ENCODE results near the gene CPA5. TPM values are rescaled to one million over a fixed set of nuclear protein-coding genes. Genes with fewer than 3 reads are reported as not detected.
A peak's percentile ranks its signal among the peaks of the same experiment; 100 is the strongest.

Gene CPA5
- total and polyA plus RNA-seq, 2 of the 8 experiments (the other 6 are each of a cell fraction or from before 2014, with no cell fraction given), result 0.12 TPM; not detected in 1

DNA sequence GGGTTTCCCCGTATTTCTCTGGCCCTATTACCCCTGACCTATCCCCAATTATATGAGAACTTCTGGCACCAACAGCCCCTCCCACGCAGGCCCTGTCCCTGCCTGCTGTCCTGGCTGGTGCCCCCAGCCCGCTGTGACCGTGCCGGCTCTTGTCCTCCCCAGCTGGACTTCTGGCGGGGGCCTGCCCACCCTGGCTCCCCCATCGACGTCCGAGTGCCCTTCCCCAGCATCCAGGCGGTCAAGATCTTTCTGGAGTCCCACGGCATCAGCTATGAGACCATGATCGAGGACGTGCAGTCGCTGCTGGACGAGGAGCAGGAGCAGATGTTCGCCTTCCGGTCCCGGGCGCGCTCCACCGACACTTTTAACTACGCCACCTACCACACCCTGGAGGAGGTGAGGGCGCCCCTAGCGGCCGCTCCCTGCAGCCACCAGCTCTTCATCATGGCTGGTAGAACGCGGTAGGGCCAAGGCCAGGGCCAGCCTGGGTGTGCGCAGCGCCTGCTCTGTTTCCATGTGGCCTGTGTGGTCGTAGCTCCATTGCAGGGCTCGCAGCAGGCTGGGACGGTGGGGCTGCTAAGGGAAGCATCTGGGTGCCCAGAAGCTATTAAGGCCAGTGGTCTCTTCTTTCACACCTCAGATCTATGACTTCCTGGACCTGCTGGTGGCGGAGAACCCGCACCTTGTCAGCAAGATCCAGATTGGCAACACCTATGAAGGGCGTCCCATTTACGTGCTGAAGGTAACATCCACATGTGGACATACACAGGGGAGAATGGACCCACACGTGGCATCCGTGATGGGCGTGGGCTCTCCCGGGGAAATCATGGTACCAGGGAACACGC, 37.1 kb downstream of the CPA5 start (continued):
- no peak for TF ChIP-seq EZH2 (IDR thresholded peaks at IDR 0.05; ENCODE audit: low read depth, low read length, severe bottlenecking)
- TF ChIP-seq CTBP2 (IDR thresholded peaks at IDR 0.05; ENCODE audit: borderline replicate concordance, insufficient read depth, insufficient read length, low read length), result no peak
- TF ChIP-seq PHF8 (conservative IDR thresholded peaks at IDR 0.05; ENCODE audit: low read depth, low read length), result no peak
- TF ChIP-seq ZNF274 (IDR thresholded peaks at IDR 0.05; ENCODE audit: borderline replicate concordance, extremely low read depth, low read length), result no peak
- no peak for TF ChIP-seq SUZ12 (IDR thresholded peaks at IDR 0.05; ENCODE audit: low read length)
- TF ChIP-seq TAF7 (optimal IDR thresholded peaks at IDR 0.05; ENCODE audit: borderline replicate concordance, low read depth, low read length), result no peak
- no peak for TF ChIP-seq POLR2A (IDR thresholded peaks at IDR 0.05; ENCODE audit: control extremely low read depth in 1 of 2, low read depth in 2 of 2, low read length in 2 of 2)
- TF ChIP-seq SIN3A (conservative IDR thresholded peaks at IDR 0.05 in 1 of 2, IDR thresholded peaks at IDR 0.05 in 1 of 2; ENCODE audit: low read depth in 1 of 2, low read length in 2 of 2), result no peak
- TF ChIP-seq SP2 (IDR thresholded peaks at IDR 0.05; ENCODE audit: low read length), result no peak
- no peak for TF ChIP-seq HDAC2 (IDR thresholded peaks at IDR 0.05; ENCODE audit: borderline replicate concordance in 1 of 2, low read depth in 2 of 2, low read length in 2 of 2)
- no peak for TF ChIP-seq CHD2 (IDR thresholded peaks at IDR 0.05; ENCODE audit: low read length)
- TF ChIP-seq, protein P1, sequence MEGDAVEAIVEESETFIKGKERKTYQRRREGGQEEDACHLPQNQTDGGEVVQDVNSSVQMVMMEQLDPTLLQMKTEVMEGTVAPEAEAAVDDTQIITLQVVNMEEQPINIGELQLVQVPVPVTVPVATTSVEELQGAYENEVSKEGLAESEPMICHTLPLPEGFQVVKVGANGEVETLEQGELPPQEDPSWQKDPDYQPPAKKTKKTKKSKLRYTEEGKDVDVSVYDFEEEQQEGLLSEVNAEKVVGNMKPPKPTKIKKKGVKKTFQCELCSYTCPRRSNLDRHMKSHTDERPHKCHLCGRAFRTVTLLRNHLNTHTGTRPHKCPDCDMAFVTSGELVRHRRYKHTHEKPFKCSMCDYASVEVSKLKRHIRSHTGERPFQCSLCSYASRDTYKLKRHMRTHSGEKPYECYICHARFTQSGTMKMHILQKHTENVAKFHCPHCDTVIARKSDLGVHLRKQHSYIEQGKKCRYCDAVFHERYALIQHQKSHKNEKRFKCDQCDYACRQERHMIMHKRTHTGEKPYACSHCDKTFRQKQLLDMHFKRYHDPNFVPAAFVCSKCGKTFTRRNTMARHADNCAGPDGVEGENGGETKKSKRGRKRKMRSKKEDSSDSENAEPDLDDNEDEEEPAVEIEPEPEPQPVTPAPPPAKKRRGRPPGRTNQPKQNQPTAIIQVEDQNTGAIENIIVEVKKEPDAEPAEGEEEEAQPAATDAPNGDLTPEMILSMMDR (IDR thresholded peaks at IDR 0.05; ENCODE audit: control extremely low read depth in 1 of 3, insufficient read depth in 1 of 3, low read depth in 1 of 3, low read length in 3 of 3), result peak; percentile 75 to 80 (median 78)
- no peak for TF ChIP-seq CBX5 (IDR thresholded peaks at IDR 0.05; ENCODE audit: low read depth, low read length)
- no peak for TF ChIP-seq NRF1 (IDR thresholded peaks at IDR 0.05; ENCODE audit: low read depth, low read length)

Measured in H1 (cell line).